Stimulated activated CD8-positive, alpha-beta memory T cell treated with anti-CD3 and anti-CD28 coated beads, Interleukin-4, amount 100 ng/mL, for 24 hours (primary cell): ENCODE data around the gene NR6A1.

Experiments
- DNase-seq: peaks from one replicate; pipeline ENCODE4 v3.0.0-alpha.2; 2020; ENCODE audit warnings: low read depth

Gene NR6A1

GRCh38 chr9:124489222-124489621 is 281.9 kb downstream of the NR6A1 start:
- no peak for DNase-seq

- no peak for DNase-seq
Measured at GRCh38 chr9:124488641-124489210, 282.4 kb downstream of the NR6A1 start.

GRCh38 chr9:124487260-124488182 is 283.6 kb downstream of the NR6A1 start:
- DNase-seq = no peak

- no peak for DNase-seq
Measured at GRCh38 chr9:124486778-124487259, 284.3 kb downstream of the NR6A1 start.

GRCh38 chr9:124485936-124486335 is 285.2 kb downstream of the NR6A1 start:
- no peak for DNase-seq

- DNase-seq = no peak
Measured at GRCh38 chr9:124485201-124485600, 285.9 kb downstream of the NR6A1 start.

- no peak for DNase-seq
Measured at GRCh38 chr9:124483481-124483880, 287.6 kb downstream of the NR6A1 start.

- no peak for DNase-seq
Measured at GRCh38 chr9:124482431-124483031, 288.6 kb downstream of the NR6A1 start.

- DNase-seq = no peak
Measured at GRCh38 chr9:124481115-124481514, 290.0 kb downstream of the NR6A1 start.

- DNase-seq = no peak
Measured at GRCh38 chr9:124480621-124480981, 290.5 kb downstream of the NR6A1 start.

- no peak for DNase-seq
Measured at GRCh38 chr9:124479947-124480620, 291.0 kb downstream of the NR6A1 start.

- no peak for DNase-seq
Measured at GRCh38 chr9:124479371-124479770, 291.7 kb downstream of the NR6A1 start.

GRCh38 chr9:124478354-124478753 is 292.8 kb downstream of the NR6A1 start:
- DNase-seq = no peak

GRCh38 chr9:124477648-124478285 is 293.3 kb downstream of the NR6A1 start:
- DNase-seq = no peak

- DNase-seq = no peak
Measured at GRCh38 chr9:124477211-124477647, 293.9 kb downstream of the NR6A1 start.

GRCh38 chr9:124475868-124476690 is 295.0 kb downstream of the NR6A1 start:
- no peak for DNase-seq

- DNase-seq = no peak
Measured at GRCh38 chr9:124475158-124475867, 295.8 kb downstream of the NR6A1 start.

- DNase-seq = no peak
Measured at GRCh38 chr9:124474151-124474550, 297.0 kb downstream of the NR6A1 start.

GRCh38 chr9:124473310-124473709 is 297.8 kb downstream of the NR6A1 start:
- no peak for DNase-seq

- no peak for DNase-seq
Measured at GRCh38 chr9:124472770-124473169, 298.3 kb downstream of the NR6A1 start.
